GM18526 (cell line): Measurements from ENCODE around the gene MAP2K5.

Experiments
- POLR2A ChIP-seq: IDR thresholded peaks from 3 replicates; pipeline ENCODE4 v1.6.1; 2011; ENCODE audit not compliant: insufficient read length; ENCODE audit errors: extremely low read depth

Gene MAP2K5

GRCh38 chr15:67542420-67543347 is at the start of gene MAP2K5:
MAP2K5 (plus strand) TSS chr15:67542703; CDS start chr15:67543336, 633 bp downstream.
- TF ChIP-seq POLR2A: peak; percentile 71

GRCh38 chr15:67495585-67495984 is 46.9 kb upstream of the MAP2K5 start:
- TF ChIP-seq POLR2A: no peak

GRCh38 chr15:67501177-67501835 is 41.2 kb upstream of the MAP2K5 start:
- TF ChIP-seq POLR2A: no peak

- no peak for TF ChIP-seq POLR2A
Observed at GRCh38 chr15:67501836-67502461, 40.6 kb upstream of the MAP2K5 start.

GRCh38 chr15:67504056-67504455 is 38.4 kb upstream of the MAP2K5 start:
- no peak for TF ChIP-seq POLR2A

GRCh38 chr15:67504796-67505195 is 37.7 kb upstream of the MAP2K5 start:
- TF ChIP-seq POLR2A: no peak

GRCh38 chr15:67505675-67506572 is 36.6 kb upstream of the MAP2K5 start:
- no peak for TF ChIP-seq POLR2A

GRCh38 chr15:67506775-67507747 is 35.4 kb upstream of the MAP2K5 start:
- TF ChIP-seq POLR2A: no peak

GRCh38 chr15:67508407-67508806 is 34.1 kb upstream of the MAP2K5 start:
- TF ChIP-seq POLR2A: no peak

- TF ChIP-seq POLR2A: no peak
Observed at GRCh38 chr15:67509918-67510317, 32.6 kb upstream of the MAP2K5 start.

- TF ChIP-seq POLR2A: no peak
Observed at GRCh38 chr15:67510597-67511190, 31.8 kb upstream of the MAP2K5 start.

- TF ChIP-seq POLR2A: no peak
Observed at GRCh38 chr15:67511606-67512005, 30.9 kb upstream of the MAP2K5 start.

- no peak for TF ChIP-seq POLR2A
Observed at GRCh38 chr15:67512140-67512539, 30.4 kb upstream of the MAP2K5 start.
